Measurements from ENCODE around the gene KANSL1. TPM values are rescaled to one million over a fixed set of nuclear protein-coding genes. Genes with fewer than 3 reads are reported as not detected.

KANSL1 gene
- total and polyA plus RNA-seq, 10 of the 15 experiments (the other 5 are each of a cell fraction or from before 2014, with no cell fraction given): 4.7 to 60.6 (median 28.0) TPM

DNA sequence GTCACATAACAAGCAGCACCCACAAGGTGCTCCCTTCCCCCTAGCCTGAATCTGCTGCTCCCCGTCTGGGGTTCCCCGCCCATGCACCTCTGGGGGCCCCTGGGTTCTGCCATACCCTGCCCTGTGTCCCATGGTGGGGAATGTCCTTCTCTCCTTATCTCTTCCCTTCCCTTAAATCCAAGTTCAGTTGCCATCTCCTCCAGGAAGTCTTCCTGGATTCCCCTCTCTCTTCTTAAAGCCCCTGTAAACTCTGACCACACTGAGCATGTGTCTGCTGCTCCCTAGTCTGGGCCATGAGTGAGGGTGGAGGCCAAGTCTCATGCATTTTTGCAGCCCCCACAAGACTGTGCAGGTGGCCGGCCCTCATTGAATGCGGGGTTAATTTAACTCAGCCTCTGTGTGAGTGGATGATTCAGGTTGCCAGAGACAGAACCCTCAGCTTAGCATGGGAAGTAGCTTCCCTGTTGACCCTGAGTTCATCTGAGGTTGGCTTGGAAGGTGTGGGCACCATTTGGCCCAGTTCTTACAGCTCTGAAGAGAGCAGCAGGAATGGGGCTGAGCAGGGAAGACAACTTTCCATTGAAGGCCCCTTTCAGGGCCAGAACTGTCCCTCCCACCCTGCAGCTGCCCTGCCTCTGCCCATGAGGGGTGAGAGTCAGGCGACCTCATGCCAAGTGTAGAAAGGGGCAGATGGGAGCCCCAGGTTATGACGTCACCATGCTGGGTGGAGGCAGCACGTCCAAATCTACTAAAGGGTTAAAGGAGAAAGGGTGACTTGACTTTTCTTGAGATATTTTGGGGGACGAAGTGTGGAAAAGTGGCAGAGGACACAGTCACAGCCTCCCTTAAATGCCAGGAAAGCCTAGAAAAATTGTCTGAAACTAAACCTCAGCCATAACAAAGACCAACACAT is 194.0 kb downstream of the KANSL1 start, which contains the start of gene STH:
TSS of gene STH (plus strand) at position 264 of the 913 bp plus-strand sequence. CDS start at position 294, 30 bp downstream.
- no peak within 1 kb of the TSS for H3K27ac ChIP-seq (ENCODE audit: control insufficient read depth, insufficient read depth)
- H3K79me2 ChIP-seq (ENCODE audit: control insufficient read depth, insufficient read depth, low read length): no peaks in the 10 kb centered on the region
- in situ Hi-C loops (cut with MboI) (no loop called here), intact Hi-C loops (cut with micrococcal nuclease; ENCODE audit: unreplicated experiment) (no loop called here)
- TF ChIP-seq ZNF622 (IDR thresholded peaks at IDR 0.05) (no peak), SPI1 (IDR thresholded peaks at IDR 0.05; ENCODE audit: borderline replicate concordance, insufficient read depth, low read depth, low read length) (no peak), RUNX3 (IDR thresholded peaks at IDR 0.05; ENCODE audit: low read length) (no peak), ZNF24 (IDR thresholded peaks at IDR 0.05) (no peak), PAX8 (IDR thresholded peaks at IDR 0.05) (no peak), NFIC (IDR thresholded peaks at IDR 0.05; ENCODE audit: low read depth, low read length) (no peak), GABPA (IDR thresholded peaks at IDR 0.05; ENCODE audit: low read depth) (no peak), TCF7 (IDR thresholded peaks at IDR 0.05; ENCODE audit: borderline replicate concordance) (no peak), CBX5 (IDR thresholded peaks at IDR 0.05; ENCODE audit: low read depth) (no peak), ATF7 (IDR thresholded peaks at IDR 0.05; ENCODE audit: low read depth) (no peak), RAD21 (IDR thresholded peaks at IDR 0.05; ENCODE audit: insufficient read depth, low read depth, low read length) (no peak), MTA3 (IDR thresholded peaks at IDR 0.05; ENCODE audit: borderline replicate concordance, low read length) (no peak), BHLHE40 (IDR thresholded peaks at IDR 0.05; ENCODE audit: borderline replicate concordance in 1 of 2, low read depth in 2 of 2, low read length in 1 of 2) (no peak)
- TF ChIP-seq, protein P1, sequence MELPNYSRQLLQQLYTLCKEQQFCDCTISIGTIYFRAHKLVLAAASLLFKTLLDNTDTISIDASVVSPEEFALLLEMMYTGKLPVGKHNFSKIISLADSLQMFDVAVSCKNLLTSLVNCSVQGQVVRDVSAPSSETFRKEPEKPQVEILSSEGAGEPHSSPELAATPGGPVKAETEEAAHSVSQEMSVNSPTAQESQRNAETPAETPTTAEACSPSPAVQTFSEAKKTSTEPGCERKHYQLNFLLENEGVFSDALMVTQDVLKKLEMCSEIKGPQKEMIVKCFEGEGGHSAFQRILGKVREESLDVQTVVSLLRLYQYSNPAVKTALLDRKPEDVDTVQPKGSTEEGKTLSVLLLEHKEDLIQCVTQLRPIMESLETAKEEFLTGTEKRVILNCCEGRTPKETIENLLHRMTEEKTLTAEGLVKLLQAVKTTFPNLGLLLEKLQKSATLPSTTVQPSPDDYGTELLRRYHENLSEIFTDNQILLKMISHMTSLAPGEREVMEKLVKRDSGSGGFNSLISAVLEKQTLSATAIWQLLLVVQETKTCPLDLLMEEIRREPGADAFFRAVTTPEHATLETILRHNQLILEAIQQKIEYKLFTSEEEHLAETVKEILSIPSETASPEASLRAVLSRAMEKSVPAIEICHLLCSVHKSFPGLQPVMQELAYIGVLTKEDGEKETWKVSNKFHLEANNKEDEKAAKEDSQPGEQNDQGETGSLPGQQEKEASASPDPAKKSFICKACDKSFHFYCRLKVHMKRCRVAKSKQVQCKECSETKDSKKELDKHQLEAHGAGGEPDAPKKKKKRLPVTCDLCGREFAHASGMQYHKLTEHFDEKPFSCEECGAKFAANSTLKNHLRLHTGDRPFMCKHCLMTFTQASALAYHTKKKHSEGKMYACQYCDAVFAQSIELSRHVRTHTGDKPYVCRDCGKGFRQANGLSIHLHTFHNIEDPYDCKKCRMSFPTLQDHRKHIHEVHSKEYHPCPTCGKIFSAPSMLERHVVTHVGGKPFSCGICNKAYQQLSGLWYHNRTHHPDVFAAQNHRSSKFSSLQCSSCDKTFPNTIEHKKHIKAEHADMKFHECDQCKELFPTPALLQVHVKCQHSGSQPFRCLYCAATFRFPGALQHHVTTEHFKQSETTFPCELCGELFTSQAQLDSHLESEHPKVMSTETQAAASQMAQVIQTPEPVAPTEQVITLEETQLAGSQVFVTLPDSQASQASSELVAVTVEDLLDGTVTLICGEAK (IDR thresholded peaks at IDR 0.05; ENCODE audit: borderline replicate concordance): no peak
- TF ChIP-seq, protein P2, sequence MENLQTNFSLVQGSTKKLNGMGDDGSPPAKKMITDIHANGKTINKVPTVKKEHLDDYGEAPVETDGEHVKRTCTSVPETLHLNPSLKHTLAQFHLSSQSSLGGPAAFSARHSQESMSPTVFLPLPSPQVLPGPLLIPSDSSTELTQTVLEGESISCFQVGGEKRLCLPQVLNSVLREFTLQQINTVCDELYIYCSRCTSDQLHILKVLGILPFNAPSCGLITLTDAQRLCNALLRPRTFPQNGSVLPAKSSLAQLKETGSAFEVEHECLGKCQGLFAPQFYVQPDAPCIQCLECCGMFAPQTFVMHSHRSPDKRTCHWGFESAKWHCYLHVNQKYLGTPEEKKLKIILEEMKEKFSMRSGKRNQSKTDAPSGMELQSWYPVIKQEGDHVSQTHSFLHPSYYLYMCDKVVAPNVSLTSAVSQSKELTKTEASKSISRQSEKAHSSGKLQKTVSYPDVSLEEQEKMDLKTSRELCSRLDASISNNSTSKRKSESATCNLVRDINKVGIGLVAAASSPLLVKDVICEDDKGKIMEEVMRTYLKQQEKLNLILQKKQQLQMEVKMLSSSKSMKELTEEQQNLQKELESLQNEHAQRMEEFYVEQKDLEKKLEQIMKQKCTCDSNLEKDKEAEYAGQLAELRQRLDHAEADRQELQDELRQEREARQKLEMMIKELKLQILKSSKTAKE (IDR thresholded peaks at IDR 0.05; ENCODE audit: low read depth, poor library complexity, severe bottlenecking): no peak
- FAIRE-seq (no peak), ATAC-seq (no peak), DNase-seq (ENCODE audit: low read depth, low spot score) (no peak)
- ChIA-PET RAD21 (ENCODE audit: unreplicated experiment) (no interaction called here), SMC1A (ENCODE audit: uncharacterized antibody, unreplicated experiment) (interaction anchor here (0.7 to 1.1 kb wide), 2 partner anchors 26 to 214 kb away, joined by 3 read pairs; no protein-coding TSS in a partner anchor), CTCF (interaction anchor here (6.4 kb wide), 1 partner anchor 212 kb away, joined by 65 read pairs; no protein-coding TSS in a partner anchor), POLR2A (no interaction called here)
- no peak within 1 kb of the TSS for H2AFZ ChIP-seq (ENCODE audit: control insufficient read depth, low read depth, low read length)
- H3K9me3 ChIP-seq (replicated peaks; ENCODE audit: control insufficient read depth, insufficient read depth, low read length): no peaks in the 10 kb centered on the region
- BruUV-seq (replicated peaks): no TSS peak
- no peak within 1 kb of the TSS for H3K4me2 ChIP-seq (ENCODE audit: control insufficient read depth, insufficient read depth)
- no peaks in the 10 kb centered on the region for H3K27me3 ChIP-seq (replicated peaks in 1 of 2; ENCODE audit: control insufficient read depth in 2 of 2, insufficient read depth in 2 of 2, low read length in 1 of 2)
- H4K20me1 ChIP-seq (ENCODE audit: control insufficient read depth, insufficient read depth): no peaks in the 10 kb centered on the region
- H3K36me3 ChIP-seq (ENCODE audit: control insufficient read depth in 2 of 2, insufficient read depth in 2 of 2, low read length in 1 of 2): no peaks in the 10 kb centered on the region
- no peak within 1 kb of the TSS for H3K9ac ChIP-seq (ENCODE audit: control insufficient read depth, insufficient read depth, low read length)
- no peaks in the 10 kb centered on the region for H3K4me1 ChIP-seq (ENCODE audit: control insufficient read depth, insufficient read depth, low read length)
- H3K4me3 ChIP-seq: no peak within 1 kb of the TSS
- 40% methylated on average over 8 of the region's 8 CpGs for WGBS (ENCODE audit: insufficient coverage, insufficient replicate concordance, low lambda C conversion rate, missing lambda C conversion rate)
